Thyroid gland (tissue), 4 donors: ENCODE measurements around the gene ZNF462. TPM values are rescaled to one million over a fixed set of nuclear protein-coding genes. Genes with fewer than 3 reads are reported as not detected.
A peak's percentile ranks its signal among the peaks of the same experiment; 100 is the strongest.

ENCODE experiments used
- DNase-seq, 2 donors: peaks; one replicate each; pipeline ENCODE4 v3.0.0-alpha.2; 2019
- H3K27ac ChIP-seq, 3 donors: fragments of 200-600 bp; sonication (generic); 1 replicate in 2 of 3; 2 replicates in 1 of 3; pipeline ENCODE4 v1.5.1; 2016 to 2019; ENCODE audit warnings: mild to moderate bottlenecking in 1 of 3, moderate library complexity in 1 of 3
- H3K27me3 ChIP-seq: fragments of 200-600 bp; sonication (generic); one replicate; pipeline ENCODE4 v1.5.1; 2019
- H3K36me3 ChIP-seq, 2 donors: fragments of 200-600 bp; sonication (generic); one replicate each; pipeline ENCODE4 v1.5.1; 2016 to 2019
- H3K4me1 ChIP-seq, 2 donors: fragments of 200-600 bp; sonication (generic); one replicate each; pipeline ENCODE4 v1.5.1; 2017 to 2019
- H3K4me3 ChIP-seq, 3 donors: fragments of 200-600 bp; sonication (generic); replicated peaks in 1 of 3; 1 replicate in 2 of 3; 2 replicates in 1 of 3; pipeline ENCODE4 v1.5.1; 2016; ENCODE audit warnings: mild to moderate bottlenecking in 1 of 3
- H3K9me3 ChIP-seq: fragments of 200-600 bp; sonication (generic); one replicate; pipeline ENCODE4 v1.5.1; 2017
- CTCF ChIP-seq, 6 experiments: fragments of 200-600 bp in 3 of 6; fragments of 450-650 bp in 3 of 6; sonication (generic) in 3 of 6; IDR thresholded peaks; one replicate each; pipeline ENCODE4 v1.5.1; 2016 to 2019; ENCODE audit warnings: antibody characterized with exemption in 6 of 6, mild to moderate bottlenecking in 2 of 6, inconsistent platforms in 1 of 6, moderate library complexity in 1 of 6
- POLR2A ChIP-seq, 2 donors: fragments of 450-650 bp; IDR thresholded peaks; one replicate each; pipeline ENCODE4 v1.6.1; 2017; ENCODE audit warnings: antibody characterized with exemption in 2 of 2, mild to moderate bottlenecking in 2 of 2, moderate library complexity in 1 of 2
- WGBS, 2 donors: methylation state at CpG; one replicate each; pipeline ENCODE4 v1.1.5; 2017; 5-methylcytosine and 5-hydroxymethylcytosine counted together
- intact Hi-C: fragments of 100-400 bp; cut with DNase I; formaldehyde crosslinking; loops from one replicate; pipeline ENCODE4 v1.15.1; 2023
- total RNA-seq, 4 donors: library from RNA; depleted of rRNA; stranded (reverse); fragments of >200 nt; gene quantifications; one replicate each; pipeline ENCODE4 v1.2.3, GENCODE V29; 2016

Gene ZNF462
- total RNA-seq, 4 donors from 2014 or later: 33.3 to 60.4 (median 46.3) TPM

GRCh38 chr9:106928350-106928749 is 65.4 kb downstream of the ZNF462 start:
- intact Hi-C loops: no loop called here
- H3K36me3 ChIP-seq: peaks cover 24 to 29% of the 10 kb centered on the region in 2 donors
- no peak overlapping the region for H3K4me3 ChIP-seq
- no peak overlapping the region for H3K27ac ChIP-seq
- H3K27me3 ChIP-seq: no peaks in the 10 kb centered on the region
- peaks cover 14 to 18% of the 10 kb centered on the region in 2 donors for H3K4me1 ChIP-seq
- DNase-seq: no peak
- H3K9me3 ChIP-seq: no peaks in the 10 kb centered on the region
- 97 to 99% methylated on average over 18 of the region's 18 CpGs for WGBS, 2 donors
- no peak for TF ChIP-seq POLR2A (IDR thresholded peaks at IDR 0.05)
- TF ChIP-seq CTCF (IDR thresholded peaks at IDR 0.05): no peak

DNA sequence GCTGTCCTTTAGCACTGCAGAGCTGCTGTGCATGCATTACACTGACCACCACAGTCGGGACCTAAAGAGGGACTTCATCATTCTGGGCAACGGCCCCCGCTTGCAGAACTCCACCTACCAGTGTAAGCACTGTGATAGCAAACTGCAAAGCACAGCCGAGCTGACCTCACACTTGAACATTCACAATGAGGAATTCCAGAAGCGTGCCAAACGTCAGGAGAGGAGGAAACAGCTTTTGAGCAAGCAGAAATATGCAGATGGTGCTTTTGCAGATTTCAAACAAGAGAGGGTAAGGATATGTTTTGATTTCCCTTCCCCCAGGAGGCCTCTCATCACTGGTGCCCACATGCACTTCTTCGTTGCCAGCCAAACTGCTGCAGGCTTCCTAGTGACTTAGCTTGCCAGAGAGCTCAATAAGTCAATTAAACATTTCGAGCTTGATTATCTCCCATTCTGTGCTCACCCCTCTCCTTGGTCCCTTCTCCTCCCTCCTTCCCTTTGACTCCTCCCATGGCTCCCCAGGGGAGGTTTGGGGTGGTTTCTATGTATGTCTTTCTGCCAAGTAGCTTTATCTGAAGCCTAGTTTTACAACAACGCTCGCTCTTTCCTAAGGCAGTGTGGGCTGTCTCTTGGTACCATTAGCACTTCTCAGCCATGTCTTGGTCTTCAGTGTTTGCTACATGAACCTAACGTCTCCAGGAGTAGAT is 66.7 kb downstream of the ZNF462 start:
- Histone ChIP-seq H3K4me3 (no peak overlapping the region), H3K9me3 (no peaks in the 10 kb centered on the region), H3K27me3 (no peaks in the 10 kb centered on the region), H3K4me1 (peaks cover 14 to 18% of the 10 kb centered on the region in 2 donors), H3K36me3 (peaks cover 20 to 22% of the 10 kb centered on the region in 2 donors), H3K27ac (peak overlapping the region; percentile 76 to 79 (median 78))
- WGBS, 2 donors: 25 to 34% methylated on average over 11 of the region's 11 CpGs
- intact Hi-C loops: loop anchor here (10.0 kb wide), 1 partner anchor 75 kb away; no protein-coding TSS in a partner anchor
- DNase-seq: peak; percentile 78 to 85
- TF ChIP-seq POLR2A (IDR thresholded peaks at IDR 0.05) (peak in 1 of 2 donors; percentile 42), CTCF (IDR thresholded peaks at IDR 0.05) (no peak)

DNA sequence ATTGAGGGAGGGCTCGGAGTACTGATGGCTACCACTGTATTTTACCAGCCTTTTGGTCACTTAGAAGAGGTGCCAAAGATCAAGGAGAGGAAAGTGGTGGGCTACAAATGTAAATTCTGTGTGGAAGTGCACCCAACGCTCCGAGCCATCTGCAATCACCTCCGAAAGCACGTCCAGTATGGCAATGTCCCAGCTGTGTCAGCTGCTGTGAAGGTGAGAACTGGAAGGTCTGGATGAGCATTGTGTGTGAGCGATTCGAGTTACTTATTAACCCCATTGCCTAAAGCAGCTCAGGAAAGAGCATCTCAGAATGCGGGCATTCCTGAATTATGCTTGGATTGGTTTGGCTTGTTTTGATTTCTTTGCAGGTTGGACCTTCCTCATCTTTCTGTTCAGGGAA is 67.5 kb downstream of the ZNF462 start:
- Histone ChIP-seq H3K27ac (peak overlapping the region in 2 of 3 donors; percentile 78 to 79), H3K9me3 (no peaks in the 10 kb centered on the region), H3K4me1 (peaks cover 14 to 18% of the 10 kb centered on the region in 2 donors), H3K36me3 (peaks cover 13 to 15% of the 10 kb centered on the region in 2 donors), H3K27me3 (no peaks in the 10 kb centered on the region), H3K4me3 (no peak overlapping the region)
- no peak for DNase-seq
- TF ChIP-seq CTCF (IDR thresholded peaks at IDR 0.05): no peak
- no peak for TF ChIP-seq POLR2A (IDR thresholded peaks at IDR 0.05)
- intact Hi-C loops: loop anchor here (10.0 kb wide), 1 partner anchor 74 kb away; no protein-coding TSS in a partner anchor
- WGBS, 2 donors: 94 to 98% methylated on average over 8 of the region's 8 CpGs

- no peaks in the 10 kb centered on the region for H3K27me3 ChIP-seq
- peaks cover 11 to 22% of the 10 kb centered on the region in 2 donors for H3K36me3 ChIP-seq
- TF ChIP-seq CTCF (IDR thresholded peaks at IDR 0.05) (no peak), POLR2A (IDR thresholded peaks at IDR 0.05) (no peak)
- WGBS, 2 donors: 97 to 99% methylated on average over 4 of the region's 4 CpGs
- H3K4me3 ChIP-seq: no peak overlapping the region
- no peaks in the 10 kb centered on the region for H3K9me3 ChIP-seq
- peaks cover 14 to 18% of the 10 kb centered on the region in 2 donors for H3K4me1 ChIP-seq
- no peak overlapping the region for H3K27ac ChIP-seq
- intact Hi-C loops: loop anchor here (10.0 kb wide), 1 partner anchor 73 kb away; no protein-coding TSS in a partner anchor
- no peak for DNase-seq
Observed at GRCh38 chr9:106931466-106931865, 68.5 kb downstream of the ZNF462 start.

- Histone ChIP-seq H3K27me3 (no peaks in the 10 kb centered on the region), H3K4me1 (peaks cover 14 to 18% of the 10 kb centered on the region in 2 donors), H3K9me3 (no peaks in the 10 kb centered on the region), H3K4me3 (no peak overlapping the region), H3K36me3 (peaks cover 11 to 25% of the 10 kb centered on the region in 2 donors), H3K27ac (no peak overlapping the region)
- DNase-seq: no peak
- 92 to 95% methylated on average over 10 of the region's 10 CpGs for WGBS, 2 donors
- TF ChIP-seq POLR2A (IDR thresholded peaks at IDR 0.05) (no peak), CTCF (IDR thresholded peaks at IDR 0.05) (no peak)
- intact Hi-C loops: loop anchor here (10.0 kb wide), 1 partner anchor 73 kb away; no protein-coding TSS in a partner anchor
Observed at GRCh38 chr9:106932178-106932577, 69.2 kb downstream of the ZNF462 start.
